ENCODE results near the gene MEIOSIN.

Gene MEIOSIN

GRCh38 chr19:45693106-45693788 lies 40.0 kb upstream of the MEIOSIN start:
- in situ Hi-C loops (cut with HindIII; ENCODE audit: low sequenced_read_pairs) = no loop called here
- peak overlapping the region; percentile 96 for H3K4me3 ChIP-seq (ENCODE audit: low read depth, low read length)
- DNase-seq (ENCODE audit: low read depth) = peak; percentile 28
- TF ChIP-seq CTCF (IDR thresholded peaks at IDR 0.05; ENCODE audit: low read depth, low read length, missing control alignments) = peak; percentile 94

GRCh38 chr19:45701676-45702075 lies 31.6 kb upstream of the MEIOSIN start:
- DNase-seq (ENCODE audit: low read depth) = no peak
- H3K4me3 ChIP-seq (ENCODE audit: low read depth, low read length) = no peak overlapping the region

GRCh38 chr19:45705115-45705514 lies 28.1 kb upstream of the MEIOSIN start:
- no peak for DNase-seq (ENCODE audit: low read depth)
- no peak overlapping the region for H3K4me3 ChIP-seq (ENCODE audit: low read depth, low read length)
- no peak for TF ChIP-seq CTCF (IDR thresholded peaks at IDR 0.05; ENCODE audit: low read depth, low read length, missing control alignments)
- in situ Hi-C loops (cut with HindIII; ENCODE audit: low sequenced_read_pairs) = no loop called here

More at GRCh38 chr19:45701676-45702075, 31.6 kb upstream of the MEIOSIN start:
- in situ Hi-C loops (cut with HindIII; ENCODE audit: low sequenced_read_pairs) = no loop called here
- TF ChIP-seq CTCF (IDR thresholded peaks at IDR 0.05; ENCODE audit: low read depth, low read length, missing control alignments) = no peak

- in situ Hi-C loops (cut with HindIII; ENCODE audit: low sequenced_read_pairs) = no loop called here
- no peak for DNase-seq (ENCODE audit: low read depth)
- TF ChIP-seq CTCF (IDR thresholded peaks at IDR 0.05; ENCODE audit: low read depth, low read length, missing control alignments) = no peak
- no peak overlapping the region for H3K4me3 ChIP-seq (ENCODE audit: low read depth, low read length)
Measured at GRCh38 chr19:45705710-45706415, 27.4 kb upstream of the MEIOSIN start.

GRCh38 chr19:45710356-45711130 lies 22.7 kb upstream of the MEIOSIN start:
- no peak for TF ChIP-seq CTCF (IDR thresholded peaks at IDR 0.05; ENCODE audit: low read depth, low read length, missing control alignments)
- no peak overlapping the region for H3K4me3 ChIP-seq (ENCODE audit: low read depth, low read length)
- in situ Hi-C loops (cut with HindIII; ENCODE audit: low sequenced_read_pairs) = no loop called here
- DNase-seq (ENCODE audit: low read depth) = no peak

GRCh38 chr19:45711851-45712698 lies 21.2 kb upstream of the MEIOSIN start:
- in situ Hi-C loops (cut with HindIII; ENCODE audit: low sequenced_read_pairs) = no loop called here
- no peak for TF ChIP-seq CTCF (IDR thresholded peaks at IDR 0.05; ENCODE audit: low read depth, low read length, missing control alignments)

More at GRCh38 chr19:45711851-45712698, 21.2 kb upstream of the MEIOSIN start:
- no peak for DNase-seq (ENCODE audit: low read depth)
- no peak overlapping the region for H3K4me3 ChIP-seq (ENCODE audit: low read depth, low read length)
